HS-27A (cell line): ENCODE measurements around the gene SRCAP.

Experiments
- DNase-seq: peaks from one replicate; pipeline ENCODE4 v3.0.0-alpha.2; 2012; ENCODE audit warnings: low read depth, missing footprints

The SRCAP gene

GRCh38 chr16:30760001-30760559 lies 61.1 kb downstream of the SRCAP start:
- no peak for DNase-seq

- DNase-seq = no peak
Observed at GRCh38 chr16:30760577-30761426, 61.8 kb downstream of the SRCAP start.

GRCh38 chr16:30761427-30761927 lies 62.5 kb downstream of the SRCAP start:
- no peak for DNase-seq

GRCh38 chr16:30761928-30762902 lies 63.2 kb downstream of the SRCAP start, which contains the start of the genes CFAP119 and RNF40:
CFAP119 (minus strand) TSS chr16:30762062; CDS start chr16:30761748, 314 bp downstream.
RNF40 (plus strand) TSS chr16:30762322; CDS start chr16:30762546, 224 bp downstream.
- DNase-seq = peak; percentile 92

GRCh38 chr16:30762991-30763725 lies 64.2 kb downstream of the SRCAP start:
- no peak for DNase-seq

- DNase-seq = no peak
Observed at GRCh38 chr16:30764086-30764485, 65.1 kb downstream of the SRCAP start.

- no peak for DNase-seq
Observed at GRCh38 chr16:30764816-30765465, 66.0 kb downstream of the SRCAP start.

- no peak for DNase-seq
Observed at GRCh38 chr16:30766206-30766932, 67.4 kb downstream of the SRCAP start.

GRCh38 chr16:30766933-30767284 lies 67.9 kb downstream of the SRCAP start:
- DNase-seq = no peak

- no peak for DNase-seq
Observed at GRCh38 chr16:30767767-30768465, 68.9 kb downstream of the SRCAP start.

GRCh38 chr16:30768583-30769181 lies 69.7 kb downstream of the SRCAP start:
- no peak for DNase-seq

GRCh38 chr16:30769379-30770089 lies 70.6 kb downstream of the SRCAP start:
- DNase-seq = no peak

- no peak for DNase-seq
Observed at GRCh38 chr16:30771726-30772125, 72.8 kb downstream of the SRCAP start.

GRCh38 chr16:30773826-30774225 lies 74.9 kb downstream of the SRCAP start:
- DNase-seq = no peak

GRCh38 chr16:30774367-30775130 lies 75.6 kb downstream of the SRCAP start:
- no peak for DNase-seq

- no peak for DNase-seq
Observed at GRCh38 chr16:30775131-30775391, 76.1 kb downstream of the SRCAP start.

- DNase-seq = peak; percentile 58
Observed at GRCh38 chr16:30775392-30776188, 76.6 kb downstream of the SRCAP start.
